K562 (cell line): ENCODE results near the gene GAL3ST3. TPM values are rescaled to one million over a fixed set of nuclear protein-coding genes. Genes with fewer than 3 reads are reported as not detected.
A peak's percentile ranks its signal among the peaks of the same experiment; 100 is the strongest.

ENCODE experiments used
- BRF2 ChIP-seq: IDR thresholded peaks from 3 replicates; pipeline ENCODE4 v1.6.1; 2011; ENCODE audit warnings: borderline replicate concordance, mild to moderate bottlenecking; ENCODE audit not compliant: insufficient read length, insufficient read depth
- DACH1 ChIP-seq: fragments of 450-650 bp; IDR thresholded peaks from 2 replicates; pipeline ENCODE4 v1.6.1; 2018; ENCODE audit not compliant: partially characterized antibody
- GABPA ChIP-seq: fragments of 200-800 bp; sonication (Bioruptor generic); conservative IDR thresholded peaks from 2 replicates; pipeline ENCODE4 v1.6.1; 2016; ENCODE audit warnings: low read depth, missing genetic modification characterization, missing compliant biosample characterization
- KAT7 ChIP-seq: sonication (generic); formaldehyde crosslinking; IDR thresholded peaks from 2 replicates; pipeline ENCODE4 v1.8.0; 2022; ENCODE audit warnings: missing genetic modification reagents, mild to moderate bottlenecking, borderline replicate concordance
- RBM15 ChIP-seq: fragments of 200-400 bp; formaldehyde crosslinking; IDR thresholded peaks from 2 replicates; pipeline ENCODE4 v1.6.1; 2018; ENCODE audit warnings: mild to moderate bottlenecking, low read length, moderate library complexity; ENCODE audit not compliant: insufficient read depth
- STAT6 ChIP-seq: sonication (generic); formaldehyde crosslinking; IDR thresholded peaks from 2 replicates; pipeline ENCODE4 v1.8.1; 2023; ENCODE audit warnings: mild to moderate bottlenecking, missing genetic modification reagents
- TEAD1 ChIP-seq, 2 experiments: fragments of 450-650 bp in 1 of 2; sonication (generic) in 1 of 2; formaldehyde crosslinking; IDR thresholded peaks; 2 replicates each; pipeline versions ENCODE4 v1.4.0 to v1.8.0; 2020 to 2022; ENCODE audit warnings: mild to moderate bottlenecking in 2 of 2, missing genetic modification reagents in 1 of 2
- TRIM25 ChIP-seq: fragments of 450-650 bp; IDR thresholded peaks from 2 replicates; pipeline ENCODE4 v1.7.0; 2016; ENCODE audit warnings: borderline replicate concordance
- polyA plus RNA-seq, 8 experiments: library from polyadenylated mRNA; depleted of rRNA in 4 of 8; stranded (reverse) in 5 of 8; unstranded in 3 of 8; fragments of >200 nt; fragmentation: Nextera tagmentation in 2 of 8; fragmentation: Illumina TruSeq in 1 of 8; extraction: Ambion mirVana in 2 of 8; extraction: Trizol in 1 of 8; gene quantifications; 2 replicates each; pipeline versions ENCODE4 v1.2.1 to v1.2.3, GENCODE V29; 2011 to 2014; ENCODE audit warnings: inconsistent platforms in 1 of 8, missing spikeins in 1 of 8
- total RNA-seq, 7 experiments: library from RNA; depleted of rRNA in 6 of 7; stranded (reverse); fragments of >200 nt in 6 of 7; fragmentation: Illumina TruSeq in 2 of 7; extraction: Trizol in 2 of 7; gene quantifications; 2 replicates each; pipeline versions ENCODE4 v1.2.1 to v1.2.3, GENCODE V29; 2011 to 2021; ENCODE audit warnings: low replicate concordance in 1 of 7
- TF ChIP-seq, protein P1 (sequence below): sonication (generic); formaldehyde crosslinking; IDR thresholded peaks from 2 replicates; pipeline ENCODE4 v1.8.0; 2022; ENCODE audit warnings: mild to moderate bottlenecking, missing genetic modification reagents, borderline replicate concordance

GAL3ST3 gene
- total and polyA plus RNA-seq, 9 of the 15 experiments (the other 6 are each of a cell fraction or from before 2014, with no cell fraction given), result not detected

GRCh38 chr11:66001942-66002647 lies 46.9 kb downstream of the GAL3ST3 start, which contains the start of the genes BANF1 and EIF1AD (continued):
- TF ChIP-seq STAT6 (CRISPR knock-in tag) (peak; percentile 97; the same call in 1 of the 2 replicates), GABPA (tag) (peak; percentile 99), RBM15 (no peak), KAT7 (peak; percentile 79), DACH1 (no peak), BRF2 (no peak), TRIM25 (no peak), TEAD1 (CRISPR knock-in tag; IDR thresholded peaks at IDR 0.05) (peak; percentile 61 to 82)
- TF ChIP-seq, protein P1, sequence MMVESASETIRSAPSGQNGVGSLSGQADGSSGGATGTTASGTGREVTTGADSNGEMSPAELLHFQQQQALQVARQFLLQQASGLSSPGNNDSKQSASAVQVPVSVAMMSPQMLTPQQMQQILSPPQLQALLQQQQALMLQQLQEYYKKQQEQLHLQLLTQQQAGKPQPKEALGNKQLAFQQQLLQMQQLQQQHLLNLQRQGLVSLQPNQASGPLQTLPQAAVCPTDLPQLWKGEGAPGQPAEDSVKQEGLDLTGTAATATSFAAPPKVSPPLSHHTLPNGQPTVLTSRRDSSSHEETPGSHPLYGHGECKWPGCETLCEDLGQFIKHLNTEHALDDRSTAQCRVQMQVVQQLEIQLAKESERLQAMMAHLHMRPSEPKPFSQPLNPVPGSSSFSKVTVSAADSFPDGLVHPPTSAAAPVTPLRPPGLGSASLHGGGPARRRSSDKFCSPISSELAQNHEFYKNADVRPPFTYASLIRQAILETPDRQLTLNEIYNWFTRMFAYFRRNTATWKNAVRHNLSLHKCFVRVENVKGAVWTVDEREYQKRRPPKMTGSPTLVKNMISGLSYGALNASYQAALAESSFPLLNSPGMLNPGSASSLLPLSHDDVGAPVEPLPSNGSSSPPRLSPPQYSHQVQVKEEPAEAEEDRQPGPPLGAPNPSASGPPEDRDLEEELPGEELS (CRISPR knock-in tag), result no peak; the same call in 1 of the 2 replicates
